IMR-90 (cell line): ENCODE results near the gene PBX3. TPM values are rescaled to one million over a fixed set of nuclear protein-coding genes. Genes with fewer than 3 reads are reported as not detected.

Experiments
- ATAC-seq: fragments of 200-7000 bp; cut with Tn5 transposase; 2 replicates; pipeline ENCODE4 v1.9.1; 2020; ENCODE audit warnings: low read depth, mild to moderate bottlenecking, moderate library complexity
- BruUV-seq: library from RNA; stranded (reverse); fragments of 400-500 nt; replicated peaks from 2 replicates; lab custom pipeline; 2021; lab: Mats Ljungman, UMichigan
- CTCF ChIA-PET: fragments of 300-600 bp; formaldehyde crosslinking; extraction: SDS; loops from one replicate; lab custom pipeline; 2021; ENCODE audit warnings: antibody characterized with exemption; lab: Yijun Ruan, JAX
- POLR2A ChIA-PET: fragments of 300-600 bp; sonication (Branson Sonifier 250); formaldehyde crosslinking; loops from one replicate; lab custom pipeline; 2022; ENCODE audit warnings: antibody characterized with exemption; ENCODE audit not compliant: unreplicated experiment; lab: Charles Lee
- DNase-seq: peaks from one replicate; pipeline ENCODE4 v3.0.0; 2013
- H2AFZ ChIP-seq: replicated peaks from 2 replicates; pipeline ENCODE3; 2013; ENCODE audit warnings: low read length, mild to moderate bottlenecking; ENCODE audit not compliant: poor library complexity
- H2AK5ac ChIP-seq: 2 replicates; pipeline ENCODE4 v1.6.1; 2013; ENCODE audit warnings: low read depth, low read length, inconsistent platforms
- H2AK9ac ChIP-seq: replicated peaks from 2 replicates; pipeline ENCODE3; 2013; ENCODE audit warnings: mild to moderate bottlenecking, low read depth, low read length, moderate library complexity; ENCODE audit not compliant: poor library complexity
- H2BK120ac ChIP-seq: 2 replicates; pipeline ENCODE4 v1.6.1; 2013; ENCODE audit warnings: low read depth, low read length, inconsistent platforms
- H2BK15ac ChIP-seq: 3 replicates; pipeline ENCODE4 v1.6.1; 2013; ENCODE audit warnings: low read depth, low read length, inconsistent platforms
- H2BK20ac ChIP-seq: 2 replicates; pipeline ENCODE4 v1.6.1; 2013; ENCODE audit warnings: low read depth, mild to moderate bottlenecking, inconsistent platforms, low read length, moderate library complexity
- H2BK5ac ChIP-seq: 2 replicates; pipeline ENCODE4 v1.6.1; 2013; ENCODE audit warnings: mild to moderate bottlenecking, low read depth, low read length, inconsistent platforms; ENCODE audit not compliant: poor library complexity, severe bottlenecking
- H3K14ac ChIP-seq: replicated peaks from 2 replicates; pipeline ENCODE4 v1.6.1; 2013; ENCODE audit warnings: low read depth, low read length, inconsistent platforms
- H3K18ac ChIP-seq: 2 replicates; pipeline ENCODE4 v1.6.1; 2013; ENCODE audit warnings: low read depth, low read length, control low read depth
- H3K23ac ChIP-seq: 2 replicates; pipeline ENCODE4 v1.6.1; 2013; ENCODE audit warnings: low read depth, low read length, inconsistent platforms
- H3K27ac ChIP-seq: 2 replicates; pipeline ENCODE4 v1.5.1; 2013; ENCODE audit warnings: mild to moderate bottlenecking, control low read depth, low read length; ENCODE audit not compliant: insufficient read depth
- H3K27me3 ChIP-seq: 2 replicates; pipeline ENCODE4 v1.6.1; 2013; ENCODE audit warnings: low read length; ENCODE audit not compliant: control insufficient read depth, insufficient read depth
- H3K36me3 ChIP-seq: 2 replicates; pipeline ENCODE4 v1.6.1; 2013; ENCODE audit warnings: low read length, mixed read lengths; ENCODE audit not compliant: control insufficient read depth, insufficient read depth
- H3K4ac ChIP-seq: 2 replicates; pipeline ENCODE4 v1.6.1; 2013; ENCODE audit warnings: low read depth, low read length, inconsistent platforms
- H3K4me1 ChIP-seq: 2 replicates; pipeline ENCODE4 v1.6.1; 2013; ENCODE audit warnings: low read length, mixed read lengths; ENCODE audit not compliant: control insufficient read depth, insufficient read depth
- H3K4me2 ChIP-seq: 2 replicates; pipeline ENCODE4 v1.6.1; 2013; ENCODE audit warnings: low read depth, mild to moderate bottlenecking, control low read depth, low read length, moderate library complexity
- H3K4me3 ChIP-seq: 2 replicates; pipeline ENCODE4 v1.5.1; 2013; ENCODE audit warnings: low read depth, mild to moderate bottlenecking, control low read depth, low read length, moderate library complexity; ENCODE audit not compliant: insufficient read depth
- H3K56ac ChIP-seq: 2 replicates; pipeline ENCODE4 v1.6.1; 2013; ENCODE audit warnings: low read length, inconsistent platforms; ENCODE audit not compliant: insufficient read depth; ENCODE audit errors: extremely low read depth
- H3K79me1 ChIP-seq, 2 experiments: 2 replicates each; pipeline ENCODE4 v1.6.1; 2013; ENCODE audit warnings: low read length in 2 of 2, inconsistent platforms in 1 of 2, low read depth in 1 of 2
- H3K9ac ChIP-seq: 2 replicates; pipeline ENCODE4 v1.6.1; 2013; ENCODE audit warnings: low read depth, low read length, control low read depth
- H3K9me1 ChIP-seq: 2 replicates; pipeline ENCODE4 v1.6.1; 2013; ENCODE audit warnings: low read length, inconsistent platforms; ENCODE audit not compliant: insufficient read depth
- H3K9me3 ChIP-seq: 2 replicates; pipeline ENCODE4 v1.6.1; 2013; ENCODE audit warnings: low read length; ENCODE audit not compliant: control insufficient read depth, insufficient read depth
- H4K20me1 ChIP-seq: 2 replicates; pipeline ENCODE4 v1.6.1; 2013; ENCODE audit warnings: low read length, inconsistent platforms; ENCODE audit not compliant: insufficient read depth
- H4K5ac ChIP-seq: 2 replicates; pipeline ENCODE4 v1.6.1; 2013; ENCODE audit warnings: mild to moderate bottlenecking, low read depth, low read length, control low read depth
- H4K8ac ChIP-seq, 2 experiments: 2 replicates each; pipeline ENCODE4 v1.6.1; 2013; ENCODE audit warnings: low read depth in 2 of 2, low read length in 2 of 2, control low read depth in 1 of 2, inconsistent platforms in 1 of 2
- H4K91ac ChIP-seq: 2 replicates; pipeline ENCODE4 v1.6.1; 2013; ENCODE audit warnings: low read depth, low read length, inconsistent platforms; ENCODE audit not compliant: insufficient read depth
- BHLHE40 ChIP-seq: fragments of 150-350 bp; IDR thresholded peaks from 2 replicates; pipeline ENCODE4 v1.6.1; 2016; ENCODE audit warnings: mild to moderate bottlenecking, low read depth, low read length
- CHD1 ChIP-seq: IDR thresholded peaks from 2 replicates; pipeline ENCODE4 v1.6.1; 2012; ENCODE audit warnings: low read depth, low read length, improper control_type of control experiment
- ELK1 ChIP-seq: fragments of 150-350 bp; IDR thresholded peaks from 2 replicates; pipeline ENCODE4 v1.6.1; 2016; ENCODE audit warnings: low read depth, mild to moderate bottlenecking, low read length, moderate library complexity, borderline replicate concordance
- FOS ChIP-seq: fragments of 150-350 bp; IDR thresholded peaks from 2 replicates; pipeline ENCODE4 v1.6.1; 2016; ENCODE audit warnings: low read depth, low read length
- MAZ ChIP-seq: IDR thresholded peaks from 2 replicates; pipeline ENCODE4 v1.6.1; 2012; ENCODE audit warnings: low read depth, mild to moderate bottlenecking, low read length, improper control_type of control experiment, moderate library complexity, borderline replicate concordance
- RAD21 ChIP-seq: IDR thresholded peaks from 2 replicates; pipeline ENCODE4 v1.6.1; 2012; ENCODE audit warnings: low read length, improper control_type of control experiment
- RFX5 ChIP-seq: IDR thresholded peaks from 2 replicates; pipeline ENCODE4 v1.8.0; 2012; ENCODE audit warnings: low read depth, mild to moderate bottlenecking, low read length, moderate library complexity
- SMC3 ChIP-seq: fragments of 150-350 bp; IDR thresholded peaks from 2 replicates; pipeline ENCODE4 v1.6.1; 2016; ENCODE audit warnings: low read depth, mild to moderate bottlenecking, antibody characterized with exemption, low read length, moderate library complexity
- USF2 ChIP-seq: fragments of 150-350 bp; IDR thresholded peaks from 2 replicates; pipeline ENCODE4 v1.6.1; 2017; ENCODE audit warnings: mild to moderate bottlenecking, antibody characterized with exemption, low read length, low read depth
- WGBS, 2 experiments: methylation state at CpG; one replicate each; pipeline versions ENCODE4 v1.1.5 to v1.1.7; 2013; ENCODE audit warnings: missing lambda C conversion rate in 2 of 2; ENCODE audit not compliant: insufficient read length in 1 of 2; ENCODE audit errors: extremely low coverage in 2 of 2; 5-methylcytosine and 5-hydroxymethylcytosine counted together
- dilution Hi-C: fragments of 300-500 bp; cut with HindIII; formaldehyde crosslinking; loops from one replicate; pipeline ENCODE4 v1.14.3; 2018; ENCODE audit warnings: low sequenced_read_pairs; ENCODE audit not compliant: unreplicated experiment
- in situ Hi-C: fragments of 300-500 bp; cut with MboI; formaldehyde crosslinking; loops from 3 replicates; pipeline ENCODE4 v1.14.3; 2019; ENCODE audit warnings: low sequenced_read_pairs, inconsistent platforms, mixed read lengths
- intact Hi-C: fragments of 100-400 bp; cut with micrococcal nuclease; formaldehyde crosslinking; loops from 2 replicates; pipeline ENCODE4 v1.10.0; 2022
- polyA plus RNA-seq, 3 experiments: library from polyadenylated mRNA; depleted of rRNA; stranded (reverse); fragments of >200 nt; gene quantifications; 2 replicates each; pipeline ENCODE4 v1.2.3, GENCODE V29; 2012; ENCODE audit warnings: low replicate concordance in 1 of 3
- total RNA-seq: library from RNA; depleted of rRNA; stranded (reverse); fragments of >200 nt; gene quantifications from 2 replicates; pipeline ENCODE4 v1.2.3, GENCODE V29; 2012

Gene PBX3
- total and polyA plus RNA-seq, 2 of the 4 experiments (the other 2 are of a cell fraction): 12.0 to 15.6 TPM

GRCh38 chr9:125843646-125844045, 96.5 kb downstream of the PBX3 start:
- TF ChIP-seq FOS (no peak), BHLHE40 (no peak), RFX5 (no peak), USF2 (no peak), SMC3 (no peak), MAZ (no peak), RAD21 (no peak), ELK1 (no peak), CHD1 (no peak)
- Histone ChIP-seq H2BK20ac (no peak overlapping the region), H4K5ac (no peak overlapping the region), H3K14ac (peak overlapping the region; percentile 42; the same call in 1 of the 2 replicates), H3K4me3 (no peak overlapping the region), H3K27ac (no peak overlapping the region), H3K18ac (no peak overlapping the region), H3K4ac (no peak overlapping the region), H3K27me3 (no peaks in the 10 kb centered on the region), H4K20me1 (no peaks in the 10 kb centered on the region; the same call in 1 of the 2 replicates), H3K9ac (peak overlapping the region; percentile 29; the same call in 1 of the 2 replicates), H2AFZ (peak overlapping the region; percentile 50), H3K4me2 (peak overlapping the region; percentile 57), H2BK15ac (no peak overlapping the region), H3K56ac (no peak overlapping the region), H2AK9ac (no peak overlapping the region), H3K9me3 (no peaks in the 10 kb centered on the region), H3K4me1 (no peaks in the 10 kb centered on the region), H4K91ac (no peak overlapping the region), H2BK5ac (no peak overlapping the region), H4K8ac (peak overlapping the region in 1 of 2 experiments; percentile 61; a peak in 1 of 4 replicates), H3K36me3 (no peaks in the 10 kb centered on the region), H2AK5ac (no peak overlapping the region), H3K79me1 (peaks cover 28 to 36% of the 10 kb centered on the region in 2 experiments), H3K23ac (no peak overlapping the region), H3K9me1 (peaks cover 2% of the 10 kb centered on the region), H2BK120ac (no peak overlapping the region)
- POLR2A ChIA-PET: no interaction called here
- CTCF ChIA-PET: interaction anchor here (0.6 kb wide), 1 partner anchor 96 kb away, joined by 3 read pairs; no protein-coding TSS in a partner anchor
- dilution Hi-C loops (no loop called here), in situ Hi-C loops (no loop called here), intact Hi-C loops (loop anchor here (5.0 kb wide), 2 partner anchors 39 to 86 kb away; no protein-coding TSS in a partner anchor)
- peak; percentile 60 for DNase-seq
- 0 out of 2 replicates have a peak, but pooled peaks have one; percentile 61 for ATAC-seq
- 26% methylated on average over 5 of the region's 5 CpGs; no CpG with 5 or more reads in 1 of the 2 experiments for WGBS, 2 experiments
- no TSS peak for BruUV-seq
